Memory B cell (primary cell): ENCODE measurements around the gene PLXNB1.
"Not testable (repeated sequence)": the region's sequence is repeated elsewhere in the genome, so short reads cannot be mapped to it uniquely, and the experiment has no call there.

Experiments
- ATAC-seq: fragments of 150-1000 bp; cut with Tn5 transposase; 2 replicates; pipeline ENCODE4 v1.10.0; 2021; ENCODE audit warnings: low read depth, mild to moderate bottlenecking, moderate library complexity
- DNase-seq, 2 donors: peaks; one replicate each; pipeline ENCODE4 v3.0.0; 2022; ENCODE audit warnings: low spot score in 2 of 2
- H3K27ac Mint-ChIP-seq: one replicate; pipeline ENCODE4 v1.8.0; 2022; ENCODE audit warnings: mild to moderate bottlenecking, moderate library complexity, mixed read lengths
- H3K27me3 Mint-ChIP-seq: one replicate; pipeline ENCODE4 v1.8.0; 2022; ENCODE audit warnings: mixed read lengths
- H3K36me3 Mint-ChIP-seq: one replicate; pipeline ENCODE4 v1.8.0; 2022; ENCODE audit warnings: mild to moderate bottlenecking, mixed read lengths
- H3K4me1 Mint-ChIP-seq: one replicate; pipeline ENCODE4 v1.8.0; 2022; ENCODE audit warnings: mixed read lengths
- H3K4me3 Mint-ChIP-seq: one replicate; pipeline ENCODE4 v1.8.0; 2022; ENCODE audit warnings: mild to moderate bottlenecking, moderate library complexity, mixed read lengths
- H3K9me3 Mint-ChIP-seq: one replicate; pipeline ENCODE4 v1.8.0; 2022; ENCODE audit warnings: mixed read lengths

PLXNB1 gene

DNA sequence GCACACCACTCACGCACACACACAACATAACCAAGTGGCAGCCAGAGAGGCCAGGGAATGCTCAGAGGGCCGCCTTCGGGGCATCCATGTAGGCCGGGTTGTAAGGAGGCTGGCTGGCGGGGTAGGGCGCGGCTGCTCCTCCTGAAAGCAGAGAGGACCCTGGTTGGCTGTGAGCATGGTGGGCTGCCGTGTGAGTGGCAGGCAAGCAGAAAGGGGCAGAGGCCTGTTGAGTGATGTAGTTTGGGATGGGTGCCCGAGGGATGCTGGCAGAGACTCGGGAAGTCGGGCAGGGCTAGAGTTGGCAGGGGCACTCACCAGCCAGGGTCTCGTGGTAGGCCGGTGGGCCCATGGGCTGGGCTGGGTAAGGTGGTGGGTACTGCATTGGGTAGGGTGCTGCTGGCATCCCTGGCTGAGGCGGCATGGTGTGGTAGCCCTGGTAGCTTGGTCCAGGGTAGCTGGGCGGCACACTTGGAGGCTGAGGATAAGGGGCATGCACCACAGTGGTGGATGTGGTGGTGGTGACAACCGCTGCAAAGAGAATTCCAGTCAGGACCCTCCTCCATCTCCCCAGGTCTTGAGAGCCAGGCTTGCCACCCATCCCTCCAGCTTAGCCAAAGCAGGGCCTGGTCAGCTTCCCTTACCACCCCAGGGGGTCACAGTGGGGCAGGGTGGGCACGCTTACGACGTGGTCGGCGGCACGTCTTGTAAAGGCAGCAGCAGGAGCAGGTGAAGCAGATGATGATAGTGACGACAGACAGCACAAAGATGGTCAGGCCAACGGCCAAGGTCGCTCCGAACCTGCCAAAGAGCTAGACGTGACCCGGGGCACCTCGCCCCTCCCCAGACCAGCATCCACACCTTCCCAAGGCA is 39.4 kb upstream of the PLXNB1 start:
- Mint-ChIP-seq H3K27me3 (no peaks in the 10 kb centered on the region), H3K9me3 (no peaks in the 10 kb centered on the region), H3K36me3 (peaks cover 10% of the 10 kb centered on the region), H3K4me3 (peak overlapping the region; percentile 53), H3K4me1 (peaks cover 38% of the 10 kb centered on the region), H3K27ac (peak overlapping the region; percentile 90)
- ATAC-seq (no peak), DNase-seq (no peak)

DNA sequence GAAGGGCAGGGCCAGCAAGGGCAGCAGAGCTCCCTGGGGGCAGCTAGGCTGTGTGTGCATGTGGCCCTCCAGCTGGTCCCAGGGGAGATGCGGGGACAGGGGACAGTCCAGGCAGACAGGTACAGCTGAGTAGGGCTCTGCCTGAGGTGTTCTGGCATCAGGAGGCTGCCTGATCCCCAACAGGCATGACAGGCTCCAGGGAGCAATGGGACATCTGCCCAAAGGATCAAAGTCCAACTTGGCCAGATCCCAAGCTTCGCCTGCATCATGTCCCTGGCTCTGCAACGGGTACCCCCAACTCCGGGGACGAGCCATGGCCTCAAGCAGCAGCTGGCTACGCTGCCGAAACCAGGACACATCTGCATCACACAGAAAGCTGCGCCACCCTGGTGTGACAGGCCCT is 38.4 kb upstream of the PLXNB1 start:
- H3K27ac Mint-ChIP-seq = peak overlapping the region; percentile 95
- H3K9me3 Mint-ChIP-seq = no peaks in the 10 kb centered on the region
- DNase-seq = no peak
- peaks cover 10% of the 10 kb centered on the region for H3K36me3 Mint-ChIP-seq
- H3K4me1 Mint-ChIP-seq = peaks cover 36% of the 10 kb centered on the region
- H3K27me3 Mint-ChIP-seq = no peaks in the 10 kb centered on the region
- no peak for ATAC-seq
- peak overlapping the region; percentile 93 for H3K4me3 Mint-ChIP-seq

DNA sequence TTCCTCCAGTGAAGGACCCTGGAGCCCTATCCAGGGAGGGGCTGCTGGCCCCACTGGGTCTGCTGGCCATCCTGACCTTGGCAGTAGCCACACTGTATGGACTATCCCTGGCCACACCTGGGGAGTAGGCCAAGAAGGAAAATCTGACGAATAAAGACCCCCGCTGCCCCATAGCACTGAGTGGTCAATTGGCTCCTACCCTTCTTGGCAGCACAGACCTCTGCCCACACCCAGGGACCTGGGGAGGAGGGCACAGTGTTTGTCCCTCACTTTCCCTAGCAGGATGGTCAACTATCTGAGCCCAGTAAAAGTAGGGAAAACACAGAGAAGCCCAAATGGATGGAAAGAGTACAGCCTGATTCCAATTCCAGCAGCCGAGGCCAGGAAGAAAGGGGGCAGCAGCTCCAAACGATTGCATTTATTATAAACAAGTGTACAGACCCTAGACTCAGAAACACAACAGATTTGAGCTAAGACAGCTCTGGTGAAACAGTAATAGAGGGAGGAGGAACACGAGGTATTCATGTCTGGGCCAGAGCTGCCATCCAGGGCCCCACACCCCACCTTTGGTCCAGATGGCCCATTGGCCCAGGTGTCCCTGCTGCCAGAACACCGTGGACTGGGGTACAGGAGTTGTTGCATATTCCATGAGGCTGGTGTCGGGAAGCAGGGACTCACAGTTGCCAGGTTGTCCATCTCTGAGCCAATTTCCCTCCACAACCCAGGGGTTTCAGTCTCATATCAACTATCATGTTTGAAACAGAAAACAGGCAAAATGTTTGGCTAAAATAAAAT is 37.8 kb upstream of the PLXNB1 start:
- ATAC-seq (no peak), DNase-seq (no peak)
- peaks cover 29% of the 10 kb centered on the region for H3K4me1 Mint-ChIP-seq
- peak overlapping the region; percentile 95 for H3K27ac Mint-ChIP-seq
- peaks cover 10% of the 10 kb centered on the region for H3K36me3 Mint-ChIP-seq
- H3K27me3 Mint-ChIP-seq = no peaks in the 10 kb centered on the region
- peak overlapping the region; percentile 93 for H3K4me3 Mint-ChIP-seq
- no peaks in the 10 kb centered on the region for H3K9me3 Mint-ChIP-seq

- peaks cover 10% of the 10 kb centered on the region for H3K36me3 Mint-ChIP-seq
These were observed 37.2 kb upstream of the PLXNB1 start for GRCh38 chr3:48467110-48467454.

DNA sequence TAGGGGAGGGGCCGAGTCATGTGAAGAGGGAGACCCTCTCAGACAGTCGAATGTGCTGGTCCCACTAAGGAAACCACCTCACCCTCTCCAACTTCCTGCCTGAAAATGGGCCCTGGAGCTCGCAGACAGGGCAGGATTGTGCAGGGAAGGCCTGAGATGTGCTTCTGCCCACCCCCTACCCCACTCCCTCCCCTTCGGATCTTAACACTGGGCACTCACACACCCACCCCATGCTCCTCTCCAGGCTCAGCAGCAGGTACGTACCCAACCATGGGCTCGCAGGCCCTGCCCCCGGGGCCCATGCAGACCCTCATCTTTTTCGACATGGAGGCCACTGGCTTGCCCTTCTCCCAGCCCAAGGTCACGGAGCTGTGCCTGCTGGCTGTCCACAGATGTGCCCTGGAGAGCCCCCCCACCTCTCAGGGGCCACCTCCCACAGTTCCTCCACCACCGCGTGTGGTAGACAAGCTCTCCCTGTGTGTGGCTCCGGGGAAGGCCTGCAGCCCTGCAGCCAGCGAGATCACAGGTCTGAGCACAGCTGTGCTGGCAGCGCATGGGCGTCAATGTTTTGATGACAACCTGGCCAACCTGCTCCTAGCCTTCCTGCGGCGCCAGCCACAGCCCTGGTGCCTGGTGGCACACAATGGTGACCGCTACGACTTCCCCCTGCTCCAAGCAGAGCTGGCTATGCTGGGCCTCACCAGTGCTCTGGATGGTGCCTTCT is 36.7 kb upstream of the PLXNB1 start:
- ATAC-seq = peak; percentile 19
- Mint-ChIP-seq H3K4me3 (peak overlapping the region; percentile 93), H3K4me1 (peaks cover 29% of the 10 kb centered on the region), H3K36me3 (peaks cover 10% of the 10 kb centered on the region), H3K27ac (peak overlapping the region; percentile 95), H3K9me3 (no peaks in the 10 kb centered on the region), H3K27me3 (no peaks in the 10 kb centered on the region)
- peak in 1 of 2 donors; percentile 18 for DNase-seq

More at GRCh38 chr3:48467110-48467454, 37.2 kb upstream of the PLXNB1 start:
- DNase-seq (no peak), ATAC-seq (no peak)
- H3K9me3 Mint-ChIP-seq = no peaks in the 10 kb centered on the region
- no peaks in the 10 kb centered on the region for H3K27me3 Mint-ChIP-seq
- H3K4me1 Mint-ChIP-seq = peaks cover 29% of the 10 kb centered on the region
- peak overlapping the region; percentile 93 for H3K4me3 Mint-ChIP-seq
- peak overlapping the region; percentile 95 for H3K27ac Mint-ChIP-seq

GRCh38 chr3:48465531-48466378 is 35.9 kb upstream of the PLXNB1 start:
- H3K4me3 Mint-ChIP-seq = peak overlapping the region; percentile 93
- H3K36me3 Mint-ChIP-seq = peaks cover 11% of the 10 kb centered on the region
- peaks cover 29% of the 10 kb centered on the region for H3K4me1 Mint-ChIP-seq
- H3K27ac Mint-ChIP-seq = peak overlapping the region; percentile 95
- no peaks in the 10 kb centered on the region for H3K9me3 Mint-ChIP-seq
- no peaks in the 10 kb centered on the region for H3K27me3 Mint-ChIP-seq
- DNase-seq (peak; percentile 80 to 83), ATAC-seq (peak; percentile 98)

DNA sequence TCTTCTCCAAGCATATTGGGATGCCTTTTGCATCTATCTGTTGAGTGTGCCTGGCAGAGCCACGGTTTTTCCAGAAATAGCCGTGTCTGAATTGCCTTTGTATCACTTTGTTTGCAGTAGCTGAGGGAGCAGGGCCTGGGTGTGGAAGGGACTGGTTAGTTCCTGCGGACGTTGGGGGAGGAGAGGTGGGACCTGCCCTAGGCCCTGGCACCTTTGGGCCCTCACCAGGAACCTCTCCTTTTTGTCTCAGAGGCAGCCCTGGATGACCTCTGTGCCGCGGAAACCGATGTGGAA is 35.3 kb upstream of the PLXNB1 start:
- H3K9me3 Mint-ChIP-seq = no peaks in the 10 kb centered on the region
- DNase-seq (no peak), ATAC-seq (no peak)
- H3K4me1 Mint-ChIP-seq = peaks cover 29% of the 10 kb centered on the region
- H3K27me3 Mint-ChIP-seq = no peaks in the 10 kb centered on the region
- peak overlapping the region; percentile 95 for H3K27ac Mint-ChIP-seq
- H3K4me3 Mint-ChIP-seq = peak overlapping the region; percentile 93
- H3K36me3 Mint-ChIP-seq = peaks cover 14% of the 10 kb centered on the region

DNA sequence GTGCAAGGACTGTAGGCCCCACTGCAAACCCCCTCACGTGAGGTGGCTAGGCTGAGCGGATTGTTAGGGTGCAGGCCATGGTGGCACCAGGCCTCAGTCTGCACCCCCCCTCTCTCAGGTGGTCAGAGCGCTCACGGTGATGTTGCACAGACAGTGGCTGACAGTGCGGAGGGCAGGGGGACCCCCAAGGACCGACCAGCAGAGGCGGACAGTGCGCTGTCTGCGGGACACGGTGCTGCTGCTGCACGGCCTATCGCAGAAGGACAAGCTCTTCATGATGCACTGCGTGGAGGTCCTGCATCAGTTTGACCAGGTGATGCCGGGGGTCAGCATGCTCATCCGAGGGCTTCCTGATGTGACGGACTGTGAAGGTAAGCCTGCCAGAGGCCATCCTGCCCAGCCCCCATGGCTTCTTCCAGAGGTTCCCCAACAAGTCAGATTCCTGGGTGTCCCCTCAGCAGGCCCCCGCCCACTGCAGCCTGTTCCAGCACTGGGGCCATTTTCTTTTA is 34.9 kb upstream of the PLXNB1 start:
- H3K4me1 Mint-ChIP-seq = peaks cover 25% of the 10 kb centered on the region
- H3K36me3 Mint-ChIP-seq = peaks cover 11% of the 10 kb centered on the region
- no peak for ATAC-seq
- no peak overlapping the region for H3K4me3 Mint-ChIP-seq
- H3K27me3 Mint-ChIP-seq = no peaks in the 10 kb centered on the region
- H3K9me3 Mint-ChIP-seq = no peaks in the 10 kb centered on the region
- H3K27ac Mint-ChIP-seq = peak overlapping the region; percentile 95
- DNase-seq = no peak

DNA sequence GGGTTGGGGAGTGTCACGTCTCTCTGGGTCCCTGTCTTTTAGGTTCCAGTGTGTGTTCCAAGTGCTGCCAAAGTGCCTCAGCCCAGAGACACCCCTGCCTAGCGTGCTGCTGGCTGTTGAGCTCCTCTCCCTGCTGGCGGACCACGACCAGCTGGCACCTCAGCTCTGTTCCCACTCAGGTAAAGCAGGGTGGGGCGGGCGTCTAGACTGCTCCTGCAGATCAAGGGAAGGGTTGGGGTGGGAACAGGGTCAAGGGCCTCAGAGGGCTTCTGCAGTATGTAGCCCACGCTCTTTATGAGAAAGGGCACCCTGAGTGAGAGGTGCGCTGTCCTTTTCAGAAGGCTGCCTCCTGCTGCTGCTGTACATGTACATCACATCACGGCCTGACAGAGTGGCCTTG is 33.8 kb upstream of the PLXNB1 start:
- ATAC-seq (no peak), DNase-seq (no peak)
- peaks cover 6% of the 10 kb centered on the region for H3K36me3 Mint-ChIP-seq
- H3K4me3 Mint-ChIP-seq = no peak overlapping the region
- H3K27me3 Mint-ChIP-seq = no peaks in the 10 kb centered on the region
- H3K27ac Mint-ChIP-seq = no peak overlapping the region
- peaks cover 17% of the 10 kb centered on the region for H3K4me1 Mint-ChIP-seq
- no peaks in the 10 kb centered on the region for H3K9me3 Mint-ChIP-seq

- H3K4me1 Mint-ChIP-seq = peaks cover 10% of the 10 kb centered on the region
- not testable (repeated sequence) for H3K4me3 Mint-ChIP-seq, H3K9me3 Mint-ChIP-seq, H3K27ac Mint-ChIP-seq, H3K27me3 Mint-ChIP-seq, H3K36me3 Mint-ChIP-seq, ATAC-seq, DNase-seq
These were observed 31.9 kb upstream of the PLXNB1 start for GRCh38 chr3:48461767-48462166.

- ATAC-seq (no peak), DNase-seq (no peak)
- Mint-ChIP-seq H3K36me3 (peaks cover 9% of the 10 kb centered on the region), H3K9me3 (no peaks in the 10 kb centered on the region), H3K4me1 (peaks cover 5% of the 10 kb centered on the region), H3K27me3 (no peaks in the 10 kb centered on the region), H3K27ac (no peak overlapping the region), H3K4me3 (no peak overlapping the region)
These were observed 30.6 kb upstream of the PLXNB1 start for GRCh38 chr3:48460517-48460902.

DNA sequence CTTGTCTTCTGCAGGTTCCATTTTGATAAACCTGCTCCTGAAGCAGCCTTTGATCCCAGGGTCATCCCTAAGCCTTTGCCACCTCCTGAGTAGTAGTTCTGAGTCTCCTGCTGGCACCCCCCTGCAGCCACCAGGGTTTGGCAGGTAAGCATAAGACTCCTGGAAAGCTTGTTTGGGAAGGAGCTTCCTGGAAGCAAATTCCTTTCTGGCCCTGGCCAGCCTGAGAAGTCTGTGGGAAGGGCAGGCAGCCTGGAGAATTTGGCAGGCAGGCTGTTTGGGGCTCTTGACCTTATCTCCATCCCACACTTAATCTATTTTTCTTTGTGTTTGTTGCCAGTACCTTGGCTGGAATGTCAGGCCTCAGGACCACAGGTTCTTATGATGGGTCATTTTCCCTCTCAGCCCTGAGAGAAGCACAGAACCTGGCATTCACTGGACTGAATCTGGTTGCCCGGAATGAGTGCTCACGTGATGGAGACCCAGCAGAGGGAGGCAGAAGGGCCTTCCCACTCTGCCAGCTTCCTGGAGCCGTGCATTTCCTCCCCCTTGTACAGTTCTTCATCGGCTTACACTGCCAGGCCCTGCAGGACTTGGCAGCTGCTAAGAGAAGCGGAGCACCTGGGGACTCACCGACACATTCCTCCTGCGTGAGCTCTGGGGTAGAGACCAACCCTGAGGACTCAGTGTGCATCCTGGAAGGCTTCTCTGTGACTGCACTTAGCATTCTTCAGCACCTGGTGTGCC is 30.1 kb upstream of the PLXNB1 start:
- Mint-ChIP-seq H3K27me3 (no peaks in the 10 kb centered on the region), H3K4me3 (no peak overlapping the region), H3K9me3 (no peaks in the 10 kb centered on the region), H3K36me3 (peaks cover 9% of the 10 kb centered on the region), H3K27ac (no peak overlapping the region), H3K4me1 (no peaks in the 10 kb centered on the region)
- no peak for DNase-seq
- no peak for ATAC-seq

DNA sequence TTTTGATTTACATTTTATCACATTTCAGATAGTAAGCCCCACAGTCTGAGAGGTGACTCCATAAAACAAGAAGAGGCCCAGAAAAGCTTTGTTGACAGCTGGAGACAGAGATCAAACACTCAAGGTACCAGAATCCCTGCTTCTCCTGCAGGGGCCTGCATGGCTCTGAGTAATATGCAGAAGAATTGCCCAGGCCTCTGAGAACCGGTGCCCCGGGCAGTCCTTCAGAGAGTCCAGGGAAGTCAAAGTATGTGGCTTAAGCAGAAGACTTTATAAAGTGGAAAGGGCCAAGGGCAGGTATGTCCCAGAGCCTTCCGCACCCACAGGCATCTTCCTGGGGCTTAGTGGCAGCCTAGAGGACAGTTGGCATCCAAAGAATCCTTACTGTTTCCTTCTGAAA is 29.4 kb upstream of the PLXNB1 start:
- peaks cover 9% of the 10 kb centered on the region for H3K36me3 Mint-ChIP-seq
- DNase-seq = no peak
- no peak overlapping the region for H3K4me3 Mint-ChIP-seq
- H3K9me3 Mint-ChIP-seq = no peaks in the 10 kb centered on the region
- no peaks in the 10 kb centered on the region for H3K4me1 Mint-ChIP-seq
- no peak for ATAC-seq
- no peak overlapping the region for H3K27ac Mint-ChIP-seq
- H3K27me3 Mint-ChIP-seq = no peaks in the 10 kb centered on the region
